HG03432 (cell line): ENCODE results near the gene ZNF575.
"Not testable (repeated sequence)": the region's sequence is repeated elsewhere in the genome, so short reads cannot be mapped to it uniquely, and the experiment has no call there.

ENCODE experiments used
- ATAC-seq: cut with Tn5 transposase; IDR thresholded peaks from one replicate; pipeline ENCODE4 v1.9.1; 2021; ENCODE audit warnings: mild to moderate bottlenecking, moderate library complexity; ENCODE audit not compliant: unreplicated experiment

The ZNF575 gene

DNA sequence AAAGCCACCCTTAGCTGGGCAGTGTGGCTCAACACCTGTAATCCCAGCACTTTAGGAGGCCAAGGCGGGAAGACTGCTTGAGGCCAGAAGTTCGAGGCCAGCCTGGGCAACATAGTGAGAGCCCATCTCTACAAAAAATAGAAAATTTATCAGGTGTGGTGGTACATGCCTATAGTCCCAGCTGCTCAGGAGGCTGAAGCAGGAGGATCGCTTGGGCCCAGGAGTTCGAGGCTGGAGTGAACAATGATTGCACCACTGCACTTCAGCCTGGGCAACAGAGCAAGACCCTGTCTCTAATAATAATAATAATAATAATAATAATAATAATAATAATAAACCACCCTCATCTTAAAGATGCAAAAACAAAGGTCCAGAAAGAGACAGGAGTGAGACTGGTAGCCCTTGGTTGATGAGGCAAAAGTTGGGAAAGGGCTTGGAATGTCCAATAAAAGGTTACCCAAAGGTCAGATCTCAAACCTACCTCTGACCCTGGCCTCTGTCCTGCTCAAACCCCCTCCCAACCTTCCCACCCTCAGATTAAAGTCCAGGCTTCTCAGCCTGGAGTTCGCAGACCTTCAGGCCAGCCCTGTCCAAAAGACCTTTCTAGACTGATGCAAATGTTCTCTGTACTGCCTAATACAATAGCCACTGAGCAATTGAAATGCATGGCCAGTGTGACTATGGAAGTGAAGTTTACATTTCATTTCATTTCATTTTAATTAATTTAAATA is 9.1 kb downstream of the ZNF575 start:
- no peak for ATAC-seq

DNA sequence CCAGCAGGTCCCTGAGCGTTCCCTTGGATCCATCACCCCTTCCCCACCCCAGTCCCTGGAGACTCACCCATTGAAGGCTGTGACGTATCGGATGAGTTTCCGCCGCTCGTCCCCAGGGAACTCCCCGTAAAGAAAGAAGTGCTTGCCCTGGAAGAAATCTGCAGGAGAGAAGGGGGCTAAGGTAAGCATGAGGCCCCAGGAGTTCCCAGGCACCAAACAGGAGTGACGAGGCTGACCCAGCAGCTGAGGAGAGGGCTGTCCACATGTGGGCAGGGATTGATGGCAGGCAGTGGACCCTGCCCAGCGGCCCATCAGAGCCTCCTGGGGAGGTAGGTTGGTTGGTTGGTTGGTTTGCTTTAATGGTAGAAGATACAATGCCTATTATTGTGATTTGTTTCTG is 11.1 kb downstream of the ZNF575 start:
- no peak for ATAC-seq

DNA sequence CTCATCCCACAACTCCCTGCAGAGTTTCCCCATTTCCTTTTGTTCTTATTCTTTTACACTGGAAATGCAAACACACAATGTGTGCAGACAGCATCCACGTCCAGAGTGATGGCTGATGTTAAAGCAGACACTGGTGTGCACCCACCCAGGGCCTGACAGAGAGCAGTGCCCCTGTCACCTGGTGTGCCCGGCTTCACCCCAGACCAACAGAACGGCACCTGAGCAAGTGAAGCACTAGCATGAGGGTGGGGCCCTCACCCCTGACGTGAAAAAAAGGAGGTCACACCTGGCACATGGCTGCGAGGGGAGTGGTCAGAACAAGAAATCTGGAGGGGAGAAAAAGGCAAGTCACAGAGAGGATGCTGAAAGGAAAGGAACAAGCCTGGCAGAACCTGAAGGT is 12.3 kb downstream of the ZNF575 start:
- no peak for ATAC-seq

DNA sequence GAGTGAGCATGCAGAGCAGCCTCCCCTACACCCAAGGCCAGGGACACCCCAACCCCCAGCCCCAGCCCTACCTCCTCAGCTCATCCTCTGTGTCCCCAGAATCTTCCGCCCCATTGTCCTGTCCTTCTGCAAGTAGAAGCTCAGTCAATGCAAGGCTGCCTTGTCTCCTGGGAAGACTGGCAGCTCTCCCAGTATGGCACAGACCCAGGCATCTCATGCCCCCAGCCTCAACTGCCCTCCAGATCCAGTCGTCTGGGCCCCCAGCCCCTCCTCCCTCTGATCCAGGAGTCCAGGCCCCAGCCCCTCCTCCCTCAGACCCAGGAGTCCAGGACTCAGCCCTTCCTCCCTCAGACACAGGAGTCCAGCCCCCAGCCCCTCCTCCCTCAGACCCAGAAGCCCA is 13.0 kb downstream of the ZNF575 start:
- no peak for ATAC-seq

DNA sequence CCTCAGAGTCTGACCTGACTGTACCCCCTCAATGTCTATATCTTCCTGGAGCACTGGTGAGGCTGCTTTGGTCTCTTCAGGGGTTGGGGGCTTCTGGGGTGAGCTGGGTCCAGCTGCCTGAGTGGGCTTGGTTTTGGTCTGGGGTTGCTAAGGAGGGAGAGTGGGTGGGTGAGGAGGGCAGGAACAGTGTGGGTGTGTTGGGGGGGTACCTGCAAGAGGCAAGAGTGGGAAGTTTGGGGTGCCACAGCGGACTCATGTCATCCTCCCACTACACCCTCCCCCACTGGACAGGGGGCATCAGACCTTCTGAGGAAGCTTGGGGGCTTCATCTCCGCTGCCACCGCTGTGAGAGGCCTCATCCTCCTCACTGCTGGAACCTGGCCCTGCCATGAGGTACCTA is 13.6 kb downstream of the ZNF575 start:
- ATAC-seq, result no peak

DNA sequence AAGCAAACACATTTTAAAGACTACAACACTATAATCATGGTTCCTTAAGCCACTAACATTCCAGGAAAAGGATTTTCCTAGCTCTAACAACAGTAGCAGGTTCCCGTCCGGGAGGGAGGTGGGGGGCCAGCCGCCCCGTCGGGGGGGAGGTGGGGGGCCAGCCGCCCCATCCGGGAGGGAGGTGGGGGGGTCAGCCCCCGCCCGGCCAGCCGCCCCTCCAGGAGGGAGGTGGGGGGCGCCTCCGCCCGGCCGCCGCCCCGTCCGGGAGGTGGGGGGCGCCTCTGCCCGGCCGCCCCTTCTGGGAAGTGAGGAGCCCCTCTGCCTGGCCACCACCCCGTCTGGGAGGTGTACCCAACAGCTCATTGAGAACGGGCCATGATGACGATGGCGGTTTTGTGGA is 14.9 kb downstream of the ZNF575 start:
- not testable (repeated sequence) for ATAC-seq

DNA sequence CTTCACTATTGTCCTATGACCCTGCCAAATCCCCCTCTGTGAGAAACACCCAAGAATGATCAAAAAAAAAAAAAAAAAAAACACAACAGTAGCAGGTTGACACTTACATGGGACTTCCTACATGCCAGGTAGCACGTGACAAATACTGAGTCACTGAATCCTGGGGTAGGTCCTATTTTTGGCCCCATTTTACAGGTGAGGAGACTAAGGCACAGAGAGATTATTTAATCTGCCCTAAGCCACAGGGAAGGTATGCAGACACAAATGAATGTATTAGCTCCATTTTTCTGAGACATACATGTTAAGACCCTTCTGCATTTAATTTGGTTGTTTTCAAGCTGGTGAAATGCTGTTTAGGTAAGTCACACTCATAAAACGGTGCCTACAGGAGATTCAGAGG is 15.7 kb downstream of the ZNF575 start:
- ATAC-seq, result no peak

DNA sequence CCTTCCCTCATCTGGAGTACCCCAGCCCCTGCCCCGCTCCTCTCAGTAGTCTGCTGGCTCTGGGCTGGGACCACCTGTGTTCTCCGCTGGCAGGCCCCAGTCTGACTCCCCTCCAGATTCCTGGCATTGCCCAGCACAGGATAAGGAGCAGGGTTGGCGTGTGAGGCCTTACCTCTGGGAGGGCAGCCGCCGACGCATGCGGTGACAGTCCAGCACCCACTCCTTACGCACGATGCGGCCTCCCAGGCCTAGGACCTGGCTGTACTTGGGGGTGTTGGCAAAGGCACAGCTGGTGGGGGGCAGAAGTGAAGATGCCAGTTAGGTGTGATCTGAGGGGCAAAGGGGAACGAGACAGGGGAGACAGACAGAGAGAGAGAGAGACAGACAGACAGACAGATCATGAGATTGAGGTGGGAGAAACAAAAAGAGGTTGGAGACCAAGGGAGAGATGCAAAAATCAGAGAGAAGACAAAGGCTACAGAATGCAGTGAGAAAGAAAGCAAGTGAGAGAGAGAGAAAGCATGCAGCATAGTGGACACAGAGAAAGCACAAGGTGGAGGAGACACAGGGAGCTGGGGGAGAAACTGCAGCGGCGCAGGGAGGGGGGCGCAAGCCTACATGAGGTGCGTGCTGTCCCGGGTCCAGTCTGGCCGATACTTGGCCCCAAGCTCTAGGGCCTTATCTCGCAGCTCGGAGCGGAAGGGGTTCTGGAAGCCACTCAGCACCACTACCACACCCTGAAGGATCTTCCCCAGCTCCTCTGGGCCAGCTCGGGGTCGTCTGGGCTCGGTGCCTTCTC is 18.6 kb downstream of the ZNF575 start:
- no peak for ATAC-seq

DNA sequence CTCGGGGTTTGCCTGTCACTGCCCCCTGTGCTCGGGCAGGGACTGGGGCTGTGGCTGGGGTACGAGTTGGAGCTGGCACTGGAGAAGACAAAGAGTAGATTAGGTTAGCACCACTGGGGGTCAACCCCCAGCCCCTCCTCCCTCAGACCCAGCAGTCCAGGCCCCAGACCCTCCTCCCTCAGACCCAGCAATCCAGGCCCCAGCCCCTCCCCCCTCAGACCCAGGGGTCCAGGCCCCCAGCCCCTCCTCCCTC is 19.1 kb downstream of the ZNF575 start:
- ATAC-seq, result no peak

DNA sequence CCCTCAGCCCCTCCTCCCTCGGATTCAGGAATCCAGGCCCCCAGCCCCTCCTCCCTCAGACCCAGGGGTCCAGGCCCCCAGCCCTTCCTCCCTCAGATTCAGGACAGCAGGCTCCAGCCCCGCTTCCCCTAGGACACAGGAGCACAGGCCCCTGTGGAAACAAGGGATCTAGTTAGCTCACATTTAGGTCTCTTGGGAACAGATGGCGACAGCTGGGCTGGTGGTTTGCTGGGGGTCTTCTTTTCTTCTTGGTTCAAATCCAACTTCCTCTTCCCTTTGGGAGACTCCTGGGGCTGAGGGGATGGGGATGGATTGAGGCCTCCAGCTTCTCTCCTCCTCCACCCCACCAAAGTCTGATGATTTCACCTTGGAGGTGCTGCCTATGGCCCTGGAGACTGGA is 19.6 kb downstream of the ZNF575 start:
- no peak for ATAC-seq

DNA sequence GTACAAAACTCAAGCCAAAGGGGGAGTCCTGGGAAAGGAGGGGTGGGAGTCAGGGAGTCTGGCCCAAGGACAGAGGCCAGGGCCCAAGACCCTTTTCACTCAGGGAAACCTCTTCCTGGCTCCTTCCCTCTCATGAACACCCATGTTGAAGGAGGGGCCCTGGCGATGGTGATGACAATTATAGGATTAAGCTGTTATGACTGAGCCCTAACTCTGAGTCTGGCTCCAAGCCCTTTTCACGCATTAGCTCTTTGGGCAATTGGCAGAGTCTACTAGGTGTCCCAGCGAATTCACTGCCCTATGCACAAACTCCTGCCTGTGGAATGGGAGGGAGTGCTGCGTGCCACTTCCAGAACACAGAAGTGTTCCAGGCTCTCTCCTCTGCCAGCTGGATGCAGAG is 20.7 kb downstream of the ZNF575 start:
- no peak for ATAC-seq

DNA sequence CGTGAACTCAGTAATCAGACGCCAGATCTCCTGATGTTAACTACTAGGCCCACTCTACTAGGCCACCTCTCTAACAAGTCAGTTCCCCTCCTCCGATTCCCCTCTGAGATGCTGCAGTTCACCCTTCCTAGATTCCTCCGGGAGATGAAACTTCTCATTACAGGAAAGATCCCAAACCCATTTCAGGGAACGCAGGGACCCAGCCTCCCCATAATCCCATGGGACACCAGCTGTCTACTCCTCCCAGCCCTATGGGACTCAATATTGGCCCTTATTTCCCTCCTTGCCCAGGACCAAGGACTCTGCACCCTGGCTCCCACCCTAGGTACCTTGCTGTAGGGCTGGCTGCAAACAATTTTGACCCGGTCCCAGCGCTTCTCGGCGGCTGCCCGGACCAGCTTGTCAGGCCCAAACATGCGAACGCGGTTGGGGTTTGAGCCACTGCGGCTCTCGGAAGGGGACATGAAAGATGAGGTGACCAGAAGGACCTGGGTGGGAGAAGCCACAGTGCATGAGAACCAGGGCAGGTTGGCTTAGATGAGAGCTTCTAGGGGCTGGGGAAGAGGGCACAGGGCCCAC is 21.4 kb downstream of the ZNF575 start:
- no peak for ATAC-seq

DNA sequence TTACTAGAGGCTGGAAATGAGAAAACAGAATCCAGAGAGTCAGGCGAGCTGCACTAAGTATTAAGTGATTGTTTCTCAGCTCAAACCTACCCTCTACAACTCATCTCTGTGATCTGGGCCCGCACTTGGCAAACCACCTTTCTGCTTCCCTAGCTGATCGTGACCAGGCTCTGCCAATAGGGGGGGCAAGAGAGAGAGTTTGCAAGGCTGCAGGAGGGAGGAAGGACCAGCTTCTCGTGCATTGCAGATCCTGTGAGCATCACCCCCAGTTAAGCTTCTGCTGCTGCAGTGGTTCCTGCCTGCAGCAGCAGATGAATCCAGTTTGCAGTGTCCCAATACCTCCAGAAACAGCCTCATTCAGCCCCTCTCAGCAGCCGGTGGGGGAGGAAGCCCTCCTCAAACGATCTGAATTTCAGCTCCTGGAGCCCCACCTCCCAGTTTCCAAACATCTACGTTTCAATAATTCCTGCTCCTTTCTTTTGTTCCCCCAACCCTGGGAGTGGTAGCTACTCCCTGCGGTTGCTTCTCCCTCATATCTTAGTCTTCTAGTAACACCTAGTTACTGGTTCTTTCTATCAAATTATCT is 22.3 kb downstream of the ZNF575 start:
- ATAC-seq, result no peak

DNA sequence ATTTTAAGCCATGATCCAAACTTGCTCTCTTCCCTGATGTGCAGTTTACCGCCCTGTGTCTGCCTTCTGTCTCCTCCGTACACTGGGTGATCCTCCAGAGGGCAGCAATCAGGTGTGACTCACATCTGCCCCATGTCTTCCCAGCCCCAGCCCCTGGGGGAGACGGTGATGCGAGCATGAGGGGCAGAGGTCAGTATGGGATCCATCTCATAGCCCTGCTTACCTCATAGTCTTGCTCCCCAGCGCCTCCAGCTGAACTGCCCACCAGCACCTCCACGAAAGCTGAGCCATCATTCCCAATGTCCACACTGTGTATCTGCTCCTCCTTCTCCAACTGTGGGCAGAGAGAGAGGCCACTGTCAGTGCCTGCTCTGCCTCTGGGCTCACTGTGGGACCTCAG is 27.7 kb downstream of the ZNF575 start:
- ATAC-seq, result no peak

DNA sequence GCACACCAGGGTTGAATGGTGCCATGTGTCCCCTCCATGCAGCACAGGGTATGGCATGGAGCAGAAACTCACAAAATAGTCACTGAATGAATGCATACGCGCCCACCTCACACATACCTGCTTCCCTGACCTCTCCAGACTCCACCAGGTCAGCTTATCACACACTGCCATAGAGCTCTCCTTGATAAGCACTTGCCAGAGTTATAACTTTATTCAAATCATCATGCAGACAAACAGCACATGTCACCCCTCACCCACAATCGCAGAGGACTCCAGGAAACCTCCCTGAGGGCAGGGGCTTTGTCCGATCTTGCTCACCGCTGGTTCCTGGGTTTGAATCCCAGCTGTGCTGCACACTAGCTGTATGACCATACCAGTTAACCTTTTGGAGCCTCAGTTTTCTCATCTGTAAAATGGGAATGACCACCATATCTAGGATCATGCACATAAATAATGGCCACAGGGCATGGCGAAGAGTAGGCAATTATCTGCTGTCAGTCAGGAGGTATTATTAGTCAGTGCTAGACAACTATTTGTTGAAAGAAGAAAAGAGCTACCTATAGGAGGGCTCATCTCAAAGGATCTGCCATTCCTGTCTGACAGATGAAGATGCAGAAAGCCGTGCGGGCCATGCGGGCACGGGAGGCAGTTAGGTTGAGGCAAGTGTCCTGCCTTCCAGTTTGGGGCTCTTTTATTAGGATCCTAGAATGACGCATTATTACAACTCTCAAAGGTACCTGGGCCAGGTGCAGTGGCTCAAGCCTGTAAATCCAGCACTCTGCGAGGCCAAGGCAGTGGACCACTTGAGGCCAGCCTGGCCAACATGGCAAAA is 28.4 kb downstream of the ZNF575 start:
- ATAC-seq, result no peak

DNA sequence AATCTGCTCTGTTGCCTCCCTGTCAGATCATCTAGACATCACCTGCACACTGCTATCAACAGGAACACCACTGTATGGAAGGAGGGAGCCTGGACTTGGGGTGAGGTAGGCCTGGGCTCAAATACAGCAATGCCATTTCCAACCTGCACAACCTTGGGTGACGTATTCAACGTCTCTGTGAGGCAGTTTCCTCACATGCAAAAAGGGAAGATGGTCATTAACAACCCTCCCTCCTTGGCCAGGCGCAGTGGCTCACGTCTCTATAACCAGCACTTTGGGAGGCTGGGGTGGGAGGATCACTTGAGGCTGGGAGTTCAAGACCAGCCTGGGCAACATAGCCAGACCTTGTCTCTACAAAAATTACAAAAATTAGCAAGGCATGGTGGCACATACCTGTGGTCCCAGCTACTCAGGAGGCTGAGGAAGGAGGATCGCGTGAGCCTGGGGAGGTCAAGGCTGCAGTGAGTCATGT is 29.3 kb downstream of the ZNF575 start:
- no peak for ATAC-seq

DNA sequence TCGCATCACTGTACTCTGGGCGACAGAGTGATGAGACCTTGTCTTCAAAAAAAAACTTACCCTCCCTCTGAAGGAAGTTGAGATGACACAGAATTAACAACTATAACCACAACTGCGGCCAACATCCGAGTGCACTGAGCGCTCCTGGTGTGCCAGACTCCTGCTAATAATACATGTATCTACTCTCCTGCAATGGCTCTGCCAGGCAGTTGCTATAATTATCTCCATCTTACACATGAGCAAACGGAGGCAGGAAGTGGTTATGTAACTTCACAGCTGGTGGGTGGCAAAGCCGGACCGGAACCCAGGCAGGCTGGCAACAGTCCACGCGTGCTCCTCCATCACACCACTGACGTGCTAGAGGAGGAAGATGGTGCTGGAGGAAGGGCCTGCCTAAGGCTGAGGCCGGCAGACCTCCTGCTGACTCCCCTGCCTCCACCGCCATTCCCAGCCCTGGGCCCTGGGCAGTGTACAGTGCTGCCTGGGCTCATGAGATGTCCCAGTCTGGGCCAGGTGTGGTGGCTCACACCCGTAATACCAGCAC is 29.8 kb downstream of the ZNF575 start:
- ATAC-seq, result peak; percentile 77

DNA sequence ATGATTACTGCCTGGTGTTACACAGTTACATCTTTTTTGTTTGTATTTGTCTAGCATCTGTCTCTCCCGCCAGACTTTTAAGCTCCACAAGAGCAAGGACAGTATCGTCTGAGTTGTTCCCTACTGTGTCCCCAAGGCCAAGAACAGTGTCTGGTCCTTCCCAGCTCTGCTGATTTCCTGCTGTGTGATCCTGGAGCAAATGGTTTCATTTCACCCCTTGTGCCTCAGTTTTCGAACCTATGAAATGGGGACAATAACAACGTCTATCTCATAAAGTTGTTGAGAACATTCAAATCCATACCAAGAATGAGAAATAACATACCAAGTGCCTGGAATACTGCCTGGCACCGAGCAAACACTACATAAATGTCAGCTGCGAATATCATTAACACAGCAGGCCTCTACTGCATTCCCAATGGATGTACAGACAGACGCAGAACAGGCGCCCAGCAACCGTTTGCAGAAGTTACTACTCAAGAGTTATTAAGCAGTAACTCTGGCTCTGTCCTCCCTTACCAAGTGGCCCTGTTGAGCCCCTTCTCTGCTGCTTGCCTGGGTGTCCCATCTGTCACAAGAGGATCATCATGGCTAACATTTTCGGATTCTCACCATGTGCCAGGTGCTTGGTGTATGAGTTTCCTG is 30.9 kb downstream of the ZNF575 start:
- no peak for ATAC-seq

DNA sequence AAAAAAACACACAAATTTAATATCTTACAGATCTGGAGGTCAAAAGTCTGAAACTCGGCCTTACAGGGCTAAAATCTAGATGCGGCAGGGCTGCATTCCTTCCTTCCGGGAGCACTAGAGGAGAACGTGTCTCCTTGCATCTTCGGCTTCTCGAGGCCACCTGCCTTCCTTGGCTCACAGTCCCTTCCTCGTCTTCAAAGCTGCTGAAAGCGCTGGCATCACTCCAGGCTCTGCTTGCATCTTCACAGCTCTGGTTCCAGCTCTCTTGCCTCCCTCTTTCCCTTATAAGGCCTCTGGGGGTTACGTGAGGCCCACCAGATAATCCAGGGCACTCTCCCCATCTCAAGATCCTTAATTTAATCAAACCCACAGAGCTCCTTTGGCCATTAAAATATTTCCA is 31.8 kb downstream of the ZNF575 start:
- ATAC-seq, result no peak

DNA sequence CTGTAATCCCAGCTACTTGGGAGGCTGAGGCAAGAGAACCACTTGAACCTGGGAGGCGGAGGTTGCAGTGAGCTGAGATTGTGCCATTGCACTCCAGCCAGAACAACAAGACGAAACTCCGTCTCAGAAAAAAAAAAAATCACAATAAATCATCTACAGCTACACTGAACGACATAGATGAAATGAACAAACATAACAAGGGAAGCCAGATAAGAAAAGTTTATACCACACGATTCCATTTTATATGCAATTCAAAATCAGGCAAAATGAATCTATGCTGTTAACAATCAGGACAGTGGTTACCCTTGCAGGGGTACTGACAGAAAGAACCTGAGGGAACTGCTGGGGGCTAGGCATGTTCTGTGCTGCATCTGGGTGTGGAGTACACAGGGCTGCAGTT is 36.7 kb downstream of the ZNF575 start:
- ATAC-seq, result no peak
